Osteocyte (in vitro differentiated cells): ENCODE results near the gene SUGP1. TPM values are rescaled to one million over a fixed set of nuclear protein-coding genes. Genes with fewer than 3 reads are reported as not detected.

ENCODE experiments used
- DNase-seq: peaks from one replicate; pipeline ENCODE4 v3.0.0; 2021; ENCODE audit warnings: mixed read lengths; ENCODE audit not compliant: unreplicated experiment; ENCODE audit errors: extremely low spot score
- H3K27ac Mint-ChIP-seq: one replicate; pipeline ENCODE4 v1.8.0; 2021; ENCODE audit warnings: mild to moderate bottlenecking, mixed read lengths; ENCODE audit not compliant: unreplicated experiment
- H3K27me3 Mint-ChIP-seq: one replicate; pipeline ENCODE4 v1.8.0; 2021; ENCODE audit warnings: mixed read lengths; ENCODE audit not compliant: unreplicated experiment
- H3K36me3 Mint-ChIP-seq: one replicate; pipeline ENCODE4 v1.8.0; 2021; ENCODE audit warnings: mixed read lengths; ENCODE audit not compliant: unreplicated experiment
- H3K4me1 Mint-ChIP-seq: one replicate; pipeline ENCODE4 v1.8.0; 2021; ENCODE audit warnings: mixed read lengths; ENCODE audit not compliant: unreplicated experiment
- H3K4me3 Mint-ChIP-seq: one replicate; pipeline ENCODE4 v1.8.0; 2021; ENCODE audit warnings: mild to moderate bottlenecking, moderate library complexity, mixed read lengths; ENCODE audit not compliant: unreplicated experiment
- H3K9me3 Mint-ChIP-seq: one replicate; pipeline ENCODE4 v1.8.0; 2021; ENCODE audit warnings: mixed read lengths; ENCODE audit not compliant: unreplicated experiment
- CTCF ChIP-seq: fragments of 200-600 bp; sonication (generic); IDR thresholded peaks from 2 replicates; pipeline ENCODE4 v1.5.0; 2021; ENCODE audit warnings: antibody characterized with exemption, mild to moderate bottlenecking, moderate library complexity
- total RNA-seq: library from RNA; stranded (reverse); gene quantifications from 2 replicates; pipeline ENCODE4 v1.2.1, GENCODE V29; 2021

The SUGP1 gene
- total RNA-seq, 1 donor from 2014 or later: 71.7 TPM

GRCh38 chr19:19292607-19293006 lies 27.7 kb downstream of the SUGP1 start:
- Mint-ChIP-seq H3K4me1 (no peaks in the 10 kb centered on the region), H3K4me3 (no peak overlapping the region), H3K27ac (no peak overlapping the region), H3K9me3 (no peaks in the 10 kb centered on the region), H3K27me3 (no peaks in the 10 kb centered on the region), H3K36me3 (peaks cover 35% of the 10 kb centered on the region)
- DNase-seq: no peak
- no peak for TF ChIP-seq CTCF

GRCh38 chr19:19285686-19286085 lies 34.6 kb downstream of the SUGP1 start:
- Mint-ChIP-seq H3K4me1 (no peaks in the 10 kb centered on the region), H3K27me3 (no peaks in the 10 kb centered on the region), H3K36me3 (peaks cover 21% of the 10 kb centered on the region), H3K9me3 (no peaks in the 10 kb centered on the region), H3K4me3 (no peak overlapping the region), H3K27ac (no peak overlapping the region)
- TF ChIP-seq CTCF: no peak
- DNase-seq: no peak

- DNase-seq: no peak
- Mint-ChIP-seq H3K27ac (no peak overlapping the region), H3K4me1 (no peaks in the 10 kb centered on the region), H3K27me3 (no peaks in the 10 kb centered on the region), H3K4me3 (no peak overlapping the region), H3K9me3 (no peaks in the 10 kb centered on the region), H3K36me3 (peaks cover 15% of the 10 kb centered on the region)
- no peak for TF ChIP-seq CTCF
Measured at GRCh38 chr19:19280561-19280960, 39.7 kb downstream of the SUGP1 start.

- DNase-seq: no peak
Measured at GRCh38 chr19:19279853-19280252, 40.5 kb downstream of the SUGP1 start.

GRCh38 chr19:19279062-19279612 lies 41.2 kb downstream of the SUGP1 start:
- no peak overlapping the region for H3K4me3 Mint-ChIP-seq
- no peak overlapping the region for H3K27ac Mint-ChIP-seq
- H3K4me1 Mint-ChIP-seq: peaks cover 1% of the 10 kb centered on the region
- H3K27me3 Mint-ChIP-seq: no peaks in the 10 kb centered on the region
- no peaks in the 10 kb centered on the region for H3K9me3 Mint-ChIP-seq
- H3K36me3 Mint-ChIP-seq: peaks cover 8% of the 10 kb centered on the region
- no peak for DNase-seq
- no peak for TF ChIP-seq CTCF

More at GRCh38 chr19:19279853-19280252, 40.5 kb downstream of the SUGP1 start:
- Mint-ChIP-seq H3K4me3 (no peak overlapping the region), H3K36me3 (peaks cover 13% of the 10 kb centered on the region), H3K4me1 (no peaks in the 10 kb centered on the region), H3K27ac (no peak overlapping the region), H3K9me3 (no peaks in the 10 kb centered on the region), H3K27me3 (no peaks in the 10 kb centered on the region)
- no peak for TF ChIP-seq CTCF
